OCI-LY7 (cell line): Measurements from ENCODE around the gene CLDN16. TPM values are rescaled to one million over a fixed set of nuclear protein-coding genes. Genes with fewer than 3 reads are reported as not detected.

ENCODE experiments used
- BruUV-seq: library from RNA; stranded (reverse); fragments of 400-500 nt; replicated peaks from 2 replicates; lab custom pipeline; 2021; lab: Mats Ljungman, UMichigan
- CTCF ChIA-PET: fragments of 300-600 bp; sonication (Branson Sonifier 250); formaldehyde crosslinking; loops from one replicate; lab custom pipeline; 2022; ENCODE audit warnings: antibody characterized with exemption; ENCODE audit not compliant: unreplicated experiment; lab: Charles Lee
- POLR2A ChIA-PET: fragments of 300-600 bp; sonication (Branson Sonifier 250); formaldehyde crosslinking; loops from one replicate; lab custom pipeline; 2022; ENCODE audit warnings: antibody characterized with exemption; lab: Charles Lee
- DNase-seq: peaks from one replicate; pipeline ENCODE4 v3.0.0-alpha.2; 2015; ENCODE audit warnings: low spot score
- H2AFZ ChIP-seq: fragments of 200-600 bp; sonication (generic), shearing (Covaris generic); 2 replicates; pipeline ENCODE4 v1.6.1; 2014; ENCODE audit warnings: mild to moderate bottlenecking, antibody characterized with exemption, low read length, moderate library complexity
- H3K27ac ChIP-seq: fragments of 200-600 bp; sonication (generic); 2 replicates; pipeline ENCODE4 v1.5.1; 2014; ENCODE audit warnings: mixed run types, low read depth, mild to moderate bottlenecking, moderate library complexity, low read length, inconsistent platforms; ENCODE audit not compliant: poor library complexity, severe bottlenecking
- H3K36me3 ChIP-seq: fragments of 200-600 bp; sonication (generic); 2 replicates; pipeline ENCODE4 v1.6.1; 2014; ENCODE audit warnings: mild to moderate bottlenecking, antibody characterized with exemption, low read length, moderate library complexity, mixed read lengths; ENCODE audit not compliant: insufficient read depth
- H3K4me1 ChIP-seq: fragments of 200-600 bp; sonication (generic); 2 replicates; pipeline ENCODE4 v1.5.1; 2014; ENCODE audit warnings: mild to moderate bottlenecking, low read length; ENCODE audit not compliant: insufficient read depth, poor library complexity, severe bottlenecking
- H3K4me2 ChIP-seq: fragments of 200-600 bp; sonication (generic); 2 replicates; pipeline ENCODE4 v1.6.1; 2014; ENCODE audit warnings: mild to moderate bottlenecking, low read length
- H3K4me3 ChIP-seq: fragments of 200-600 bp; sonication (generic); 2 replicates; pipeline ENCODE4 v1.5.1; 2014; ENCODE audit warnings: mild to moderate bottlenecking, low read depth, low read length; ENCODE audit not compliant: poor library complexity, severe bottlenecking
- H3K79me2 ChIP-seq: fragments of 200-600 bp; sonication (generic); 2 replicates; pipeline ENCODE4 v1.6.1; 2016; ENCODE audit warnings: low read depth, mild to moderate bottlenecking, low read length, moderate library complexity, mixed read lengths; ENCODE audit not compliant: insufficient read depth
- H3K9me2 ChIP-seq: fragments of 200-600 bp; sonication (generic); 2 replicates; pipeline ENCODE4 v1.6.1; 2016; ENCODE audit warnings: mild to moderate bottlenecking, low read length, mixed read lengths; ENCODE audit not compliant: insufficient read depth
- H3K9me3 ChIP-seq: fragments of 200-600 bp; sonication (generic); 2 replicates; pipeline ENCODE4 v1.6.1; 2014; ENCODE audit warnings: mild to moderate bottlenecking, mixed run types, low read length, mixed read lengths
- H4K20me1 ChIP-seq: fragments of 200-600 bp; sonication (generic); 2 replicates; pipeline ENCODE4 v1.6.1; 2014; ENCODE audit warnings: mild to moderate bottlenecking, antibody characterized with exemption, low read length, moderate library complexity, mixed read lengths; ENCODE audit not compliant: insufficient read depth
- EZH2phosphoT487 ChIP-seq: fragments of 200-600 bp; sonication (generic); IDR thresholded peaks from 2 replicates; pipeline ENCODE4 v1.6.1; 2018; ENCODE audit warnings: low read depth, borderline replicate concordance, mild to moderate bottlenecking, mixed run types, antibody characterized with exemption, low read length, moderate library complexity, mixed read lengths
- intact Hi-C: fragments of 100-400 bp; cut with micrococcal nuclease; formaldehyde crosslinking; loops from one replicate; pipeline ENCODE4 v1.10.0; 2022; ENCODE audit not compliant: unreplicated experiment
- total RNA-seq, 2 experiments: library from RNA; depleted of rRNA in 1 of 2; stranded (reverse); fragments of >200 nt in 1 of 2; shearing (Covaris generic) in 1 of 2; gene quantifications; 2 replicates each; pipeline ENCODE4 v1.2.3, GENCODE V29; 2014 to 2022
- TF ChIP-seq, protein P1 (sequence below): fragments of 200-600 bp; sonication (generic); conservative IDR thresholded peaks from 2 replicates; pipeline ENCODE4 v1.5.1; 2014; ENCODE audit warnings: mild to moderate bottlenecking, antibody characterized with exemption, low read length, moderate library complexity, mixed read lengths

CLDN16 gene
- total RNA-seq, 2 experiments from 2014 or later, result not detected

DNA sequence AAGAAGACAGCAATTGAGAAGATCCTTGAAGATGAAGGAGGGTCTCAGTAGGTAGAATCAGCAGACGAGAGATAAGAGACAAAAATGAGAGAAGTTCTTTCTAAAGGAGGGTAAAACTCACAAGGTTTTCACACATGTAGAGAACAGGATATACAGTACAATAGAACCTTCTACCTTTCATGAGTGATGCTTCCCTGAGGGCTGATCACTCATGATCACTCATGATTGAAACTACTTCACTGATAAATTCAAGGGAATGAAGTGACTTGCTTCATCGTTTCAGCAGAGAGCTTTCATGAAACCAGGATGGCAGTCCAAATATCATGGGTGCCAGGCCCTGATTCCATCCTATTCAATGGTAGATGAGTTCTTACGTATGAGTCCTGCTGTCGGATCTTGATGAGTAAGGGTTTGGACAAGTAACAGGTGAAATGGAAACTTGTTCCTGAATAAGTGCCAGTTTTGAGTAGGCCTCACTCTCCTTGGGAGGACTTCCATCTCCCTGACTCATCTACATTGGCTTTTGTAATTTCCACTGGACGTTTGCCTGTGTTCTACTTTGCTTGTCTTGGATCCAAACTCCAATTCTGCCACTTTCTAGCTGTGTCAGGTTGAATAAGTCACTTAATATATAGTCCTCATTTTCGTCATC is 9.6 kb upstream of the CLDN16 start:
- H3K36me3 ChIP-seq, result no peaks in the 10 kb centered on the region
- no TSS peak for BruUV-seq
- no peak overlapping the region for H3K4me3 ChIP-seq
- TF ChIP-seq, protein P1, sequence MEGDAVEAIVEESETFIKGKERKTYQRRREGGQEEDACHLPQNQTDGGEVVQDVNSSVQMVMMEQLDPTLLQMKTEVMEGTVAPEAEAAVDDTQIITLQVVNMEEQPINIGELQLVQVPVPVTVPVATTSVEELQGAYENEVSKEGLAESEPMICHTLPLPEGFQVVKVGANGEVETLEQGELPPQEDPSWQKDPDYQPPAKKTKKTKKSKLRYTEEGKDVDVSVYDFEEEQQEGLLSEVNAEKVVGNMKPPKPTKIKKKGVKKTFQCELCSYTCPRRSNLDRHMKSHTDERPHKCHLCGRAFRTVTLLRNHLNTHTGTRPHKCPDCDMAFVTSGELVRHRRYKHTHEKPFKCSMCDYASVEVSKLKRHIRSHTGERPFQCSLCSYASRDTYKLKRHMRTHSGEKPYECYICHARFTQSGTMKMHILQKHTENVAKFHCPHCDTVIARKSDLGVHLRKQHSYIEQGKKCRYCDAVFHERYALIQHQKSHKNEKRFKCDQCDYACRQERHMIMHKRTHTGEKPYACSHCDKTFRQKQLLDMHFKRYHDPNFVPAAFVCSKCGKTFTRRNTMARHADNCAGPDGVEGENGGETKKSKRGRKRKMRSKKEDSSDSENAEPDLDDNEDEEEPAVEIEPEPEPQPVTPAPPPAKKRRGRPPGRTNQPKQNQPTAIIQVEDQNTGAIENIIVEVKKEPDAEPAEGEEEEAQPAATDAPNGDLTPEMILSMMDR, result no peak
- no peak for TF ChIP-seq EZH2phosphoT487
- CTCF ChIA-PET, result no interaction called here
- no peaks in the 10 kb centered on the region for H3K9me3 ChIP-seq
- H4K20me1 ChIP-seq, result no peaks in the 10 kb centered on the region
- H3K4me1 ChIP-seq, result no peaks in the 10 kb centered on the region
- POLR2A ChIA-PET, result no interaction called here
- H3K9me2 ChIP-seq, result no peaks in the 10 kb centered on the region
- no peak overlapping the region for H2AFZ ChIP-seq
- no peak overlapping the region for H3K4me2 ChIP-seq
- H3K79me2 ChIP-seq, result no peaks in the 10 kb centered on the region
- DNase-seq, result no peak
- intact Hi-C loops, result no loop called here
- H3K27ac ChIP-seq, result no peak overlapping the region

DNA sequence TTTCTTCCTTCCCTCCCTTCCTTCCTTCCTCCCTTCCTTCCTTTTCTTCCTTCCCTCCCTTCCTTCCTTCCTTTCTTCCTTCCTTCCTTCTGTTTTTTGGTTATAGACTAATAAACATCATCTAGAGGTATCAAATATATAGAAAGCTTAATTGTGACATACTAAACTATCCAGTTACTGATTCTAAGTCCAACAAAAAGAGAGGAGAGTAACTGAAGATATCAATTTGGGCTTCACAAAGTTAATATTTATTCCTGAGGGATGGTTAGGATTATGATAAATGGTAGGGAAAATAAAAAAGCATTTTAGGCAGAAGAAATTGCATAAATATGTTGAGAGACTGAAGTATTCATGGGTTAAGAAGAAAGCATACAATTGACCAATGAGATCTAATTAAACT is 7.8 kb upstream of the CLDN16 start:
- no peaks in the 10 kb centered on the region for H4K20me1 ChIP-seq
- H3K4me1 ChIP-seq, result no peaks in the 10 kb centered on the region
- H3K9me3 ChIP-seq, result no peaks in the 10 kb centered on the region
- no peaks in the 10 kb centered on the region for H3K9me2 ChIP-seq
- H3K79me2 ChIP-seq, result no peaks in the 10 kb centered on the region
- intact Hi-C loops, result no loop called here
- no peak for TF ChIP-seq EZH2phosphoT487
- TF ChIP-seq, protein P1, result no peak
- no peak overlapping the region for H3K27ac ChIP-seq
- CTCF ChIA-PET, result interaction anchor here (0.6 kb wide), 1 partner anchor 35 kb away, joined by 3 read pairs; no protein-coding TSS in a partner anchor
- POLR2A ChIA-PET, result no interaction called here
- no peaks in the 10 kb centered on the region for H3K36me3 ChIP-seq
- no peak overlapping the region for H3K4me2 ChIP-seq
- H3K4me3 ChIP-seq, result no peak overlapping the region
- BruUV-seq, result no TSS peak
- no peak for DNase-seq
- no peak overlapping the region for H2AFZ ChIP-seq

DNA sequence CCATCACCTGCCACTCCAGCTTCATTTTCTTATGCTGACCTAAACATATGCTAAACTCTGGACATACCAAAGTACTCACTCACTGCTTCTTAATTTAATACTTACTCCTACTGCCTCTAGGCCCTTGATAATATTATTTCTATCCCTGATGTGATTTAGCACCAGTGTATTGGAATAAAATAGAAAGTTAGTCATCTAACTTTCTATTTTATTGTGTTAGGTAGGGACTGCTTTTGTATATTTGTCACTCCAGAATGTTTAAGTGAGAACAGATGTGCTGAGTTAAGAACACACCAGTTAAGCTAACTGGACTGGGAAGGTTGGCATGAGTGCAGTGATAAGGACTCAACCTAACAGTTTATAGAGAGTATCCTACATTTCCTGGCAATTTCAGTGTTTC is 6.5 kb upstream of the CLDN16 start:
- no peaks in the 10 kb centered on the region for H3K36me3 ChIP-seq
- BruUV-seq, result no TSS peak
- no peak overlapping the region for H3K4me3 ChIP-seq
- H3K27ac ChIP-seq, result no peak overlapping the region
- no peaks in the 10 kb centered on the region for H3K9me3 ChIP-seq
- no peaks in the 10 kb centered on the region for H3K4me1 ChIP-seq
- no peaks in the 10 kb centered on the region for H4K20me1 ChIP-seq
- ChIA-PET POLR2A (no interaction called here), CTCF (no interaction called here)
- intact Hi-C loops, result no loop called here
- no peaks in the 10 kb centered on the region for H3K79me2 ChIP-seq
- TF ChIP-seq, protein P1, result no peak
- TF ChIP-seq EZH2phosphoT487, result no peak
- H3K4me2 ChIP-seq, result no peak overlapping the region
- no peak for DNase-seq
- H3K9me2 ChIP-seq, result no peaks in the 10 kb centered on the region
- H2AFZ ChIP-seq, result no peak overlapping the region
